ENCODE results near the gene ACTR2.

ACTR2 gene

DNA sequence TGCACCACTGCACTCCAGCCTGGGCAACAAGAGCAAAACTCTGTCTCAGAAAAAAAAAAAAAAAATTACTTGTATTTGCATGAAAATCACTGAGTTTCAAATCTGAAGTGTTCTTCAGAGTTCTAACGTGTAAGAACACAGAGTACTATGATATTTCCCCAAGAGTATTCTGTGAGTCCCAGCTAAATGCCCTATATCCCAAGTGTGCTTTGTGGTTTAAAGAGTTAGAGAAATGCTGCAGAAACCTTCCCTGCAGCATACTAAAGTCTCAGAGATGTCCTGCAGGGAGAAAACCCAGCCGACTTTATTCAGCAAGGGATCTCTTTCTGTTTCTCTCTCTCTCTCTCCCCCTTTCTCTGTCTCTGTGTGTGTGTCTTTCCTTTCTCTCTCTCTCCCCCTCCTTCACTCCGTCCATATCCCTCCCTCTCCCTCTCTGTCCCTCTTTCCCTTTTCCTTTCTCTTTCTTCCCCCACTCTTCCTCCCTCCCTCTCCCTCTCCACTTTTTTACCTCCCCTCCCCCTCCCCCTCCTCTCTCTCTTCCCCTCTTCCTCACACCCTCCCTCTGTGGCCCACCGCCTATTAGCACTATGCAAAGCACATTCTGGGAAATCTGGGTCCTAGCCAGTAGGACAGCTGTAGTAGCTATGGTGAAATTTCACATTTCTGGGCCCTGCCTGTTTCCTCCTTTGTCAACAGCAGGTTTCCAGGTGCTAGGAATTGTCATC lies 54.2 kb downstream of the ACTR2 start:
- no peak for DNase-seq

DNA sequence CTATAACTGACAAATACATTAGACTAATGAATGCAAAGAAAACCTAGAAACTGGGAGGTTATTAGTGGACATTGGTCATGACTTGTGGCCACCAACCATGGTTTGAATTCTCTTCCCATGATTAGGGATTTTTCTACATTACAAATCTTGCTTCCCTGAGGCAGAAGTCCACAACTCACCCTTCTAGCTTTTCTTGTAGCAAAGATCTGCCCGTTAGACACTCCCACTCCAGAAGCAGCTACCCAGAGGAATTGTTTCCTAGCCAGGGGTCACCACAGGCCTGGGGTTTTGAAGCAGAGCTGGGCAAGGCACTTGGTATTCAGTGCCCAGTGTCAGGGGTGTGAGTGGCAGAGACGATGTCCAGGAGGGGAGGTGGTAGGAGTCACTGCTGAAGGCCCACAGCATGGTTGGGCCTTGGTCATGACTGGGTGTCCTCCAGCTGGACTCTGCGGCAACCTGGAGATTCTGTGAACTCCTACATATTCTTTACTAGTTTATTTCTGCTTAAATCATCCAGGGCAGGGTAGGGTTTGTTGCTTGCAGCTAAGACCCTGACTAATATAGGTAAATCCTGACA lies 54.9 kb downstream of the ACTR2 start:
- no peak for DNase-seq

DNA sequence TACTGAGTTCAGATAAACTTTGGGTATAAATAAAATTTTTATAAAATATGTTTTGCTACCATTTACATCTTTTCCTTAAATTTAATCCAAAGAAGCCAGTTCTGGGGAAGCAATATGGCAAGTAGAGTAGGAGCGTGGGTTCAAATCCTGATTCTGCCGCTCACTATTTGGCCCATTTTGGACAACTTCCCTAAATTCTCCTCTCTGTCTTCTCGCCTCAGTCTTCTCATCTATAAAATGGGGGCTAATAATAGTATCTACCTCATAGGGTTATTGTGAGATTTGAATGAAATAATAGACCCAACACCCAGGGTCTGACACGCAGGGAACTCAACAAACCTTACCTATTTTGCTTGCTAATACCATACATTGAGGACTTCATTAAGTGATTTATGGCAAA lies 59.7 kb downstream of the ACTR2 start:
- no peak for DNase-seq

DNA sequence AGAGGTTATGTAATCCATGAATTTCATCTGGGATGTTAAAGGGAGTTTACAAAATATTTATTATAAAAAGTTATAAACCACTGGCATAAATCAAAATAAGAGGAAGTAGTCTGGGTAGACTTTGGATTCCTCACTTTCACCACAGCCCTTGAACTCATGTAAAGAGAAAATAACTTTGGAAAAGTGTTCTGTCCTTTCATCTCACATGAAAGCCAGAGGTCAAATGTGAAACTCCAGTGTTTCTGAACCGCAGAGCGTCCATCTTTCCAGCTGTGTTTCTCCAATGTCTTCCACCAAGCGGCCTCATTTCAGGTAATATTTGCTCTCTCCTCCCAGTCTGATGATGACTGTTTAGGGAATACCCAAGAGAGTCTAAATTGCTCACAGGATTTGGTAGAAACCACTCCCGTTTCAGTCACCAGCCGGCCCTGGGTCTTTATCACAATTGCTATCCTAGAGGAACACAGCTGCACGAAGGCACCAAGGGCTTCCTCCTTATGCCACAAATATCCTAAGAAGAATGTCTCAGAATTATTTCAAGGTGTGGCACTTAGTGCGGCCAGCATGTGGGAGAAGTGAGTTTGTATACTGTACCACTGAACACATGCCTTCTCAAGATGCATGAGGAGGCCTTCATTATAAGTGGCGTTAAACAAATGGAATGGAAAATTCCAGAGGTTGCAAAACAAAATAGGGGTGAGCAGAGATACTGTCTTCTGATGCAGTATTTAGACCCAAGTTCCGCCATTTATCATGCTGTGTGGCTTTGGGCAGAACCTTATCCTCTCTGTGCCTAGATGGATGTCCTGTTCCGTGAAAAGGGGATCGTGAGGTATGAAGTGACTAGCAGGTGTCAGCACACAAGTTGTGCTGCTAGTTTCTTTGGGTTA lies 63.8 kb downstream of the ACTR2 start:
- DNase-seq = no peak

DNA sequence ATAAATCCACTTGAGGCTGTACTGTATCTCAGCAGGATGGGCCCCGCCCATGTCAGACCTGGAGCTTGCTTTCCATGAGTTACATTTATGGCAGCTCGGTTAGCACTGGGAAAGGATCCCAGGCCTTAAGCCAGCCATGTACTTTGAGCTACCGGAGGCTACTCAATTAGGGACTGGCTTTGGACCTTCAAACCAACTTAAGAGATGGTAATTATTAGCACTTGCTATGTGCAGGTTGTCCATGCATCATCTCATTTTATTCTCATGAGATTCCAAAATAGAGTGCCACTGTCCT lies 64.4 kb downstream of the ACTR2 start:
- no peak for DNase-seq

DNA sequence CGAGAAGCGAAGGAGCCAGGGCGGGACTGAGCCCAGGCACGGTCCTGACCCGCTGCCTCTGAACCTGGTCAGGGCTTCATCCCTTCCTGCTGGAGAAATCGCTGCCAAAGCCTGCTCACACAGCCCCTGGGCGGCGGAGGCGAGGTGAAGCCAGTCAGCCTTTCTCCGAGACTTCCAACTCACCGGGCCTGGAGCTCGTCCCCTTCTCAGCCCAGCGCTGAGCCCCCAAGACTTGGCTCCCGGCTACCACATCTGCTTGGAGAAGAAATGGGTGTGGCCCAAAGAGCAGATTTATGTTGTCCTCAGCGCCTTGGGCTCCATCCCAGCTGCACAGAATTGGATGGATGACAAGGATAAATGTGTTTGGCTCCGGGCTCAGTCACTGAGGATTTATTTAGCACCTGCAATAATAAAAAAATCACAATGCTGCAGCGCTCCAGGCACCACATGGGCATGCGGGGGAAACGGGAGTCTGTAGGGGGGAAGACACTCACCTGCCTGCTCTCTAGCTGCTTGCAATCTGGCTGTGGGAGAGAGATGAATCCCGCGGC lies 64.9 kb downstream of the ACTR2 start:
- no peak for DNase-seq

DNA sequence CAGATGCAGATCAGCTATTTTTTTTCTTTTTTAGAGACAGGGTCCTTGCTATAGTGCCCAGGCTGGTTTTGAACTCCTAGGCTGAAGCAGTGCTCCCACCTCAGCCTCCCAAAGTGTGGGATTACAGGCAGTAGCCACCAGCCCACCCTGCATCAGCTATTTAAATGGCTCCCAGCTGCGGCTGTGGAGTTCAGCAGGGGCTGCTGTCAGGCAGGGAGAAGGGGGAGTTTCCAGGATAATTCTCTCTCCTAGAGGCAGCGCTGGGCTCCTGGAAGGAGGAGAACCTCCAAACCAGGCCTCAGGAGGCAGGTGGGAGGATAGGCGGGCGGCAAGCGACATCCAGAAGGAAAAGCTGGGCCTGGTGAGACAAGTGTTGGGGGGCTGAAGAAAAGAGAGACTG lies 65.7 kb downstream of the ACTR2 start:
- no peak for DNase-seq

DNA sequence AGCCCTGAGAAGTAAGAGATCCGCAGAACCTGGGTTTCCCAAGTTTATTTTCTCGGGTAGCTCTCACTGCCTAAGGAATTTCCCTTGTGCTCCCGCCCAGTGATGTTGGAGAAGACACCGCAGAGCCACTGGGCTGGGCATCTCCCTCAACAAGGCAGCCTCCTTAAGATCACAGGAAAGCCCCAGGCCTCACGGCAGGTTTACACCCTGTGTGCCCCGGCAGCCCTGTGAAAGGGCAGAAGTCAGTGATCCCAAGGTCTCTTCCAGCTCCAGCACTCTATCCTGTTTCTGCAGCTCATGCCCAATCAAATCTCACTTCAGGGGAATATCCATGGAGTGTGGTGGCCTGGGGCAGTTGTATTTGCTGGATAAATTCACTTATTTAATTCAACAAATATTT lies 66.5 kb downstream of the ACTR2 start:
- no peak for DNase-seq

DNA sequence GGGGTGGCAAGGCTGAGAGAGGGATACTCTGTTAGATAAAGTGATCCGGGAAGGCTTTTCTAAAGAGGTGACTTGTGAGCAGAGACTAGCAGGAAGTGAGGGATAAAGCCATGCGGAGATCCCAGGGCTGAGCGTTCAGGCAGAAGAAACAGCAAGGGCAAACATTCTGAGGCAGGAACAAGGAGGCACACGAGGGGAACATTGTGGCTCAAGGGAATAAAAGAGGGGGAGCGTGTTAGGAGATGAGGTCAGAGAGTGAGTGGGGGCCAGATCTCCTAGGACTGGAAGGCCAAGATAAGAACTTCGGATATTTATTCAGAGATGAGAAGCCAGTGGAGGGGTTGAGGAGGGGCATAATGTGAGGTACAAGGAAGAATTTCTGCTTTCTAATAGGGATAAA lies 67.1 kb downstream of the ACTR2 start:
- no peak for DNase-seq

DNA sequence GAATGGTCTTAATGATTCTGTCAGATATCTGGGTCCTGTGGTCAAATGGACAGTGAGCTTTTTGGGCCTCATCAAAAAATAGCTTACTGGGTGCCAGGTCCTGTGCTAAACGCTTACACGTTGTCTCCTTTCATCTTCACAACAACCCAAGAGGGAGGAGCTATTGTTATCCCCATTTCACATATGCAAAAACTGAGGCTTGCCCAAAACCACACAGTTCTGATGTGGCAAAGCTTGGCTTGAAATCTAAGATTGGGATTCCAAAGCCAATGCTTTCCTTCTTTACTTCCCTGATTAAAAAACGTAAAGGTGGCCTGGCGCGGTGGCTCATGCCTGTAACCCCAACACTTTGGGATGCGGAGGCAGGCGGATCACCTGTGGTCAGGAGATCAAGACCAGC lies 69.3 kb downstream of the ACTR2 start:
- DNase-seq = no peak

DNA sequence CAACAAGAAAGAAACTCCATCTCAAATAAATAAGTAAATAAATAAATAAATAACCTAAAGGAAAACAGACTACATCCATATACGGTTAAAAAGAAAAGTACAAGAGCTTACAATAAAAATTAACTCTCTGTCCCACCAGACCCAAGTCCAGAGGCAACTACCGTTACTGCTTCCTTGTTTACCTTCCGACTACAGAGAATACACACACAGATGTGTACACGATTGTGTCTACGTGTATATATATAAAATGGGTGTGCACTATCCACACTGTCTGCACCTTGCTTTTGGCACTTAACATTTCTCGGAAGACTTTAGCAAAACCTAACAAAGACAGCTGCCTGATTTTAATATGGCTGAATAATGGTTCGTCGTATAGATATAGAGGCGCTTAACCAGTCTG lies 69.9 kb downstream of the ACTR2 start:
- DNase-seq = no peak

DNA sequence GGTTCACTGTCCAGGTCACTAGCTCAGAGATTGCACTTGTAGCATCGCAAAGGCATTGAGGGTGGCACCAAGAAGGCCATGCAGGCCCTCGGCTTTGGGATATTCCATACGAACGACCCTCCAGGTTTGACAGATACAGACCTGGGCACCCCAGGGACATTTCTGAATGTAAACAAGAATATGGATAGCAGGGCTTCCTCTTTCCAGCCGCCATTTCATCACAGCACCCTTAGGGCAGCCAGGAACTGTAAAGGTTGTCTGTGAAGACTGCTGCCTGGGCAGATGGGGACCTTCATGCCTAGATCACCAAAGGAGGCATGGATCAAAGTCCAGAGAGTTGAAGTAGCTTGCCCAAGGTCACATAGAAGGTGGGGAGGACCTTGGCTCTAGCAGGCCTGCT lies 70.5 kb downstream of the ACTR2 start:
- no peak for DNase-seq

DNA sequence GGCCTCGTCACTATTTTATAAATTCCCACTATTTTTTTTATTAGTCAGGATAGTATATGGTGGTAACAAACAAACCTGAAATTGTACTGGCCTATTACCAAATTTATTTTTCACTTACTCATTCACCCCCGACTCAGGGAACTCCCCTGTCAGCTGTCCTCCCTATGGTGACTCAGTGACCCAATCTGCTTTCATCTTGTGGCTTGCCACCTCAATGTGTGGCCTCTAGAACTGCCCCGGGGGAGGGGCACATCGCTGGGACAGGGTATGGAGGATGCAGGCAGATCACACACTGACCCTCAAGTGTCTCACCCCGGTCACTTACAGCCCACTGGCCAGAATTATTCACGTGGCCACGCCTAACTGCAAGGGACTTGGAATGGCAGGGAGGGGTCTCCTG lies 71.6 kb downstream of the ACTR2 start:
- DNase-seq = no peak

DNA sequence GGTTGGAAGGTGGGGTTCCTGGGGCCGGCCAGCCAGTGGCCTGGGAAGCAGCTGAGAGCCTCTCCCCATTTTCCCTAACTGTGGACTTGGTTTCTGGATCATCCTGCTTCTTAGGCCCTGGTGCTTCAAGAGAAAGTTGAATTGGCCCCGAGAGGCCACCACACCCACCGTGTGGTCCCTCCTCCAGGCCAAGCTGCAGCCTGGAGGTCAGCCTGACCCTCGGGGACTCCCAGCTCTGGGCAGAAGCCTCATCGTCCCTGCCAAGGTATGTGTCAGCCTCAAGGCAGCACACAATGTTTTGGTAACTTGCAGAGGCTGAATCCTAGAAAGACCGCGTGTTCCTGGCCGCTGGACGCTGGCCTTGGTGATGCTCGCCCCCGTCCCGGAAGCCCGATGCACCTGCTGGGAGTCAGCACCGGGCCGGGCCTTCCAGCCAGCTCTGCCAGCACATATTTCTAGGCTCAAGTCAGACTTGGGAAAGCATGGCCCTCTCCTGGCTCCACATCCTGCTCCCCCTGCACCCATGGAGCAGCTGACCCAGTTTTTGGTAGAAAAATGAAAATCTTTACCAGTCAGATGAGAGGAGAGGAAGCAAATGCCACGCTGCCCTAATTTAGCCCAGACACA lies 72.6 kb downstream of the ACTR2 start:
- no peak for DNase-seq

DNA sequence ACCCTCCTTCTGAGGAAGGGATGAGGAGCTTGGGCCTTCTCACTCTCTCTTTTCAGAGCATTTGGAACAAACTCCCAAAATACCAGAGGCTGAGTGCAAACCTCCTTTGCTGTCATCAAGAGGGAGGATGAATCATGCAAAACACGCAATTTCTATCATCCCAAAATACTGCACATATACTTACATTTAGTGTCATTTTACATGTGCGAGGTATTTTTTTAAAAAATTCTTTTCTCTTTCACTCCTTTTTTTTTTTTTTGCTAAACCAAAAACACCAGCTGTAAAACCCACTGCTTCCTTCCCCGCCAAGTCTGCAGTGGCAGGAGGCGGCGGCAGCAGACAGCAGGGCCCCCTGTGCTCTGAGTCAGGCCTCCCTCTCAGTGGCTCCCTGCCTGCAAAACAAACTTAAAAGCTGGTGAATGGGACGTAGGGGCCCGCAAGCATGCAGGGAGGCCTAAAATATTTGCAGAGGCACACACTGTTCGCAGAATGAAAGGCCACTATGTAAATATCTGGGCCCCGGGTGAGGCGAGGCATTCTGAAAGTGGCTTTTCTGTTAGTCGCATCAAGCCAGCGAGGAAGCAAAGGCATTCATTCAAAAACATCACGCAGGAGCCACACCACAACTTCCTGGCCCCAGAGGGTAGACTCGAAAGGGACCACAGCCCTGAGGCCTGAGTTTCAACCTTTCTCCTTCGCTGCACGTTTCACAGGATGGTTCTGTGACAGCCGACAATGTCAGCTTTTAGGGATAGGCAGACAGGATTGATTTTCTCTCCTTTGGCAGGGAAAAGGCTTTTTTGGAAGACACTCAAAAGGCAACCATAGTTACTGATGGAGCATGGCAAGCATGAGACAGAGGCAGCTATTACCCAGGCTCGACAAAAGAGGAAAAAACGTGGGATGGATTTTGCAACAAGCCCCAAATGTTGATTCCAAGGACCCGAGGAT lies 73.4 kb downstream of the ACTR2 start:
- DNase-seq = no peak

DNA sequence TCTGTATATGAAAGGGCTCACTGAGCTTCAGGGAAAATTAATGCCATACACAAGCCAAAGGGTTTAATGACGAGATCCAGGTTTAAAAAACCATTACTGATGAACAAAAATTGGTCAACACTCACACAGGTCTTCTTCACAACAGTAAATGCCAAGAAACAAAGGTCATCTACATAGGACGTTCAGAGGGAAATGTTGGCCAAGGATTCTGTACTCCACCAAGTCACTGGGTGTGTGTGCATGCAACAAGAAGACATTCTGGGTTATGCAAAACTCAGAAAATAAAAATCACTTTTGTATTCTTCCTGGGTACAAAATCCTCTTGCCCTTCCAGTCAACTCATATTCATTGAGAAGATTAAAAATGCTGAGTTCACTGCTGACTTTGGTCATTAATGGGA lies 78.3 kb downstream of the ACTR2 start:
- DNase-seq = no peak

DNA sequence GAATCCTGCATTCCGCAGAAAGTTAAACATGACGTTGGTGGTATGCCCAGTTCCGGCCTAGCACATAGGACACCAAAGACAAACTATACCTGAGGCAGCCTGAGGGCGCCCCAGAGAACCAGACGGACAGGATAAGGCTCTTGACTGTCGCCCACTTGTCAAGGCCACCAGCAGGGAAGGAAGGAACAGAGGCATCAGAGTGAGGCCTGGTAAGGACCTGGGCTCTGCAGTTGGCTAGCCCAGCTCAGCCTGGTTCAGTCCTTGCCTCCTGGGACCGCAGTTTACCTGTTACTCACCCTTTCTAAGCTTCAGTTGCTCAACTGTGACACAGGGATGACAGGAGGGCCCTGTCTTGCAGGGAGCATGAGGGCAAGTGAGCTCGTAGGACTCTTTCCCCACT lies 82.1 kb downstream of the ACTR2 start:
- peak; percentile 65 for DNase-seq

DNA sequence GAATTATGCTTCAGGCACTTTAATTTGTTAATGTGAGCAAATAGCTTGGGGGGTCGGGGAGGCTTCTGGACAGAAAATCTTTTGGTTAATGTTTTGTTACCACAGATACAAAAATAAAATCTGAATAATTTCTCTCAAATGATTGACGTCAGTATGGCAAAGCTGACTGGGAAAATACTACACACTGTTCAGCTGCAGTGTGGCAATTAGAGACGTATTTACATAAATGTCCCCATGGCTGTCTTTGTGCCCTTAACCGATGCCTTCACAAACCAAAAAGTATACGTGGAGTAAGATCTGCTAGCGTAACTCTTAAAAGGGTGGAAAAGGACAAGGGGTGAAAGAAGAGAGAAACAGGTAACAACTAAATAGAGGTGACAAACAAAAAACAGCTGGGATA lies 83.4 kb downstream of the ACTR2 start:
- no peak for DNase-seq

DNA sequence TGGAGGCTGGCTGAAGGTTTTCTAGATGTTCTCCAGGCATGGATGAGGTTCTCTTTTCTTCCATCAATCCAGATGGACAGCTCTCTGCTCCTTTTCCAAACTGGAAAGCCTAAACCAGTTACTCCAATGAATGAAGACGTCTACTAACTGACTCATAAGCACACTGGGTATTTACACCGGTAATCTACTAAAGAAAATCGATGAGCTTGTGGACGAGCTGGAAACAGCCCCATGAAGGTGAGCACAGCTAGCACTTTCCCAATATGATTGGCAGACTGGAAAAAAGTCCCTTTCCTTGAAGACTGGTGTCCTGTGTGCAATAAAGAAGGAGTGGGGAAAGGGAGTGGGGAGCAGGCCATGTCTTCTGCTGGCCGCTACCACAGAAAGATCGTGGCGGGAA lies 84.0 kb downstream of the ACTR2 start:
- no peak for DNase-seq

DNA sequence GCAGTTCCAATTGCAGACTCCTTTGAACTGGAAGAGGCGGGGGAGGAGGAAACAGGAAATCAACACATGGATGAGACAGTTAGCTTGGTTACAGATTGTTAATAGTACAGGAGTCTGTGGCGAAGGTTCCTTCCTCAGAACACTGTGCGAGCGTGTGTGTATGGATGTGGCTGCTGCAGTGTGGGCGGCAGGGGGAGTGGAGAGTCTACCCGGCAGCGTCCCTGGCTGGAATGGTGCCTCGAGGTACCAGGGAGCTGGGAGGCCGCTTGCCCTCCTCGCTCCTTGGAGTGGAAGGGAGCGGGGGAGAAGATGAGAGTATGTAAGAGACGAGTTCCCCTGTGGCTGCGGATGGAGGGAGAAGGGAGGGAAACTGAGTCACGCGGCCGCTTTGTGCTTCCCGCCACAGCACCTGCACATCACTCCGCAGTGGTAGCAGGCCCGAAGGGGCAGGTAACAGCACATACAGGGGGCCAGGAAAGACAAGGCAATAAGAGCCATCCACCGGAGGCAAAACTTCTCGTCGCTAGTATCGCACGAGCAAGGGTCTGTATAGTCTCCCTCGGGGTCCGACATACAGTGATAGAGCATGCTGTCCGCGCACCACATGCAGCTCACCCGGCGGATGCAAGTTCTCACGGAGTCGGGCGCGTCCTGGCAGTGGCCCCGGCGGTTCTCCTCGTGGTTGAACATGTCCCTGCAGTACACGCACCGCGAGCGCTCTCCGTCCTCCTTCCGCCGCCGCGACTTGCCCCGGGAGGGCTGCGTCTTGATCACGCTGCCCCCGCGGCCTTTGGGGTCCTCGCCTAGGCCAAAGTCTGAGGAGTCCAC lies 85.7 kb downstream of the ACTR2 start:
- no peak for DNase-seq

DNA sequence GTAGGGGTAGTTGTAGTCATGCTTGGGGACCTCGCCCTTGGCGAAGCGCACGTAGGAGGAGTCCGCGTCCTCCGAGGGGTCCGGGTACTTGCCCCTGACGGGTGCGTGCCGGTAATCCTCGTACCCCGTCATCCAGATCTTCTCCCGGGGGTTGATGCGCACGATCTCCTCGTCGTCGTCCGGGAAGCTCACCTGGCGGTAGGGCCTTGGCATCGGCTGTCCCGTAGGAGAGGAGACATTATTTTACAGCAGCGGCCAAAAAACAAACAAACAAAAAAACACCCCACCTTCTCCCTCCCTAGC lies 86.3 kb downstream of the ACTR2 start:
- DNase-seq = no peak

Data from NCI-H510A treated with DMSO at 0.1 percent for 48 hours (cell line).